GM18873 (cell line): ENCODE data around the gene ARMC8.

Source experiments
- ATAC-seq: cut with Tn5 transposase; IDR thresholded peaks from one replicate; pipeline ENCODE4 v1.9.1; 2021; ENCODE audit warnings: mild to moderate bottlenecking, moderate library complexity, moderate number of reproducible peaks; ENCODE audit not compliant: unreplicated experiment, low FRiP score

ARMC8 gene

DNA sequence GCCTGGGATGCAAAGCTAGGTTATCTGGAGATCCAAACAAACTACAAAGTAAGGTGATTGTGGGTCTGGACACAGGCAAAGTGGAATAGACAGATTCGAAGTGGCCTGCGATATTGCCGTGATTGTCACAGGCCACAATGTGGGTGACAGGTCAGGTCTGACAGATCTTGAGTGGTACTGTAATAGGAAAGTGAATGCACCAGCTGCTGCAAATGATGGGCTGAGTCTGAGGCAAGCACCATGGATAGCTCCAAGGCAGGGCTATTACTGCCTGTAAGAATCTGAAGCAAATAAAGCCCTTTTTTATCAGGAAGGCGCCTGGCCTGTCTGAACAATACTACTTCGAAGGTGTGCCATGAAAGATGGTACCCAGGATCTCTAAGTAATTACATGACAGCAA lies 10.0 kb downstream of the ARMC8 start:
- no peak for ATAC-seq

- no peak for ATAC-seq
These were observed 10.4 kb downstream of the ARMC8 start for GRCh38 chr3:138197524-138197923.

- no peak for ATAC-seq
These were observed 12.8 kb downstream of the ARMC8 start for GRCh38 chr3:138199851-138200250.

- no peak for ATAC-seq
These were observed 13.3 kb downstream of the ARMC8 start for GRCh38 chr3:138200424-138200823.

GRCh38 chr3:138202945-138203701 lies 16.0 kb downstream of the ARMC8 start:
- no peak for ATAC-seq

GRCh38 chr3:138203938-138204337 lies 16.8 kb downstream of the ARMC8 start:
- ATAC-seq: no peak

DNA sequence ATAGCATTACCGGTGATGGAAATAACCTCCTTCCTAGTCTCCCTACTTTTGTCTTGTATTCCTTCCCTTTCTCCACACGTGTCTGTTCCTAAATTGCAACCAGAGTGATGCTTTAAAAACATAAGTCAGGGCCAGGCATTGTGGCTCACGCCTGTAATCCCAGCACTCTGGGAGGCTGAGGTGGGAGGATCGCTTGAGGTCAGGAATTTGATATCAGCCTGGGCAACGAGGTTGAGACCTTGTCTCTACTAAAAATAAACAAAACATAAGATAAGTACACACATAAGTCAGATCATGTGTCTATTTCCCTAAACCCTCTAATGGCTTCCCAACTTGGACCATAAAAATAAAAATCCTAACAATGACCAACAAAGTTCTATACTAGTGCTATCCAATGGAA lies 18.4 kb downstream of the ARMC8 start:
- no peak for ATAC-seq

GRCh38 chr3:138206196-138206595 lies 19.1 kb downstream of the ARMC8 start:
- no peak for ATAC-seq

DNA sequence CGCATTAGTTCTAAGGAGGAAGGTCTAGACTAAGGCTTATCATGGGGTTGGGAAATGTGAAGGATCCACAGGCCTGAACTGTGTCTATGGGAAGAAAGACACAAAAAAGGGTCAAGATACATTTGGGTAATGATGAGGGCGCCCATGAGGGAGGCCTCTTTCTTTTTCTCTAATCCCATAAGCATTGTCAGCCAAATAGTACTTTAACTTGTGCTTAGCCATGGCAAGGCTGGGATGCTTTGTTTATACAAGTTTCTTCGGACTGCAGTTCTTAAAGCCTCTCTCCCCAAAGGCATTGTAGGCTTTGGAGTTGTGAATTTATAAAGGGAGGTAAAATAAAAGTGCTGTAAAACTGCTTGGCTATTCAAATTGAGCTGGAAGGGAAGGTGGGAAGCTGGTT lies 23.4 kb downstream of the ARMC8 start:
- no peak for ATAC-seq

DNA sequence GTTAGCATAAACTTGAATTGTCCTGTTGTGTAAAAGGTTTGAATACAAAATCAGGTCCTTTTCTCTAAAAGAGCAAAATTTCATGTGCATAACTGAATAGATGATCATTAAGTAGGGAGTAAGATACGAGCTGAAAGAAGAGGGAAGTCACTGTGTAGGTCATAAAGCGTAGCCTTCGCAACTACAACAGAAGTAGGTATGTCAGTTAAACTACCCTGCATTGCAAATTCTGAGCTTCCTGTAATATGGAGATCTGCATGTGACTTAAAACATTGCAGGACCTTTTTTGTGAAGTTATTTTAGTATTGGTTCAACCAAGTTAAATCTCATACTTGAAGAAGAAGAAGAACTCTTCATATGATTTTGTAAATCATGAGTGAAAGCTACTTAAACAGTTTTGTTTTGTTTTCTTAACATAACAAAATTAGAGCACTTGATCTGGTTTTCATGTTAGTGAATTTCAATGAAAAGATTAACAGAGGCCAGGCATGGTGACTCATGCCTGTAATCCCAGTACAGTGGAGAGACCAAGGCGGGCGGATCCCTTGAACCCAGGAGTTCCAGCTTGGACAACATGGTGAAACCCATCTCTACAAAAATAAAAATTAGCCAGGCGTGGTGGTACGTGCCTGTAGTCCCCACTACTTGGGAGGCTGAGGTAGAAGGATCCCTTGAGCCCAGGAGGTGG lies 26.4 kb downstream of the ARMC8 start:
- ATAC-seq: no peak

DNA sequence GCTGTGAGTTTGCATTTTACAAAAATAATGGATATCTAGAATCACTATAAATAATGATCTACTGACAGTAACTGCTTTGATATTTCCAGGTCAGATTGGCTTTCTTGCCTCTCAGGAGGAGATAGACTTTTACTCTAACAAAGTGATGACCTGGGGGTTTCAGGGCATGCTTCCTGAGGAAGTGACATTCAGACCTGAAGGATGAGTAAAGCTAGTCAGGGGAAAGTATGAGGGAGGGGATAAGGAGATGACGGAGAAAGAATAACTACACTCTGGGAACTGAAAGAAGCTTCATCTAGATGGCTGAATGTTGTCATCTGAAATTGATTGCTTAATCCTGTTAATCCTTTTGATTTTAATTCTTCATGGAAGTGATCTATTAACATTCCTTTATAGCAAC lies 32.2 kb downstream of the ARMC8 start:
- no peak for ATAC-seq

DNA sequence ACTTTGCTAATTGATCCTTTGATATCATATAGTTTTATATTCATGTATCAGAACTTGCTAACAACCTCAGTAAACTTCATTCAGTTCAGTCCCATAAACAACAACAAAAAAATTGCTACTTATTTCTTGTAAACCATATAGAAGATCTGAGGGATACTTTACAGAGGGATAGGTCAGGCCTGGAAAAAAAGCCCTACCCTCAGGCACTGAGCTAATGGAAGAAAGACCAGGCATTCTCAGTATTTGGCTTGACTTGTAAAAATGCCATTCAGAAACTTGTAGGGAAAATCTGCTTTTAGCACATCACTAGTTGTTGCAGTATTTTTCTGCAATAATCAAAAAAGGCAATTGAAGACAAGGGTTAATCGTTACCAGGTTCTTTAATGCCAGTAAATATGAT lies 33.1 kb downstream of the ARMC8 start:
- no peak for ATAC-seq

DNA sequence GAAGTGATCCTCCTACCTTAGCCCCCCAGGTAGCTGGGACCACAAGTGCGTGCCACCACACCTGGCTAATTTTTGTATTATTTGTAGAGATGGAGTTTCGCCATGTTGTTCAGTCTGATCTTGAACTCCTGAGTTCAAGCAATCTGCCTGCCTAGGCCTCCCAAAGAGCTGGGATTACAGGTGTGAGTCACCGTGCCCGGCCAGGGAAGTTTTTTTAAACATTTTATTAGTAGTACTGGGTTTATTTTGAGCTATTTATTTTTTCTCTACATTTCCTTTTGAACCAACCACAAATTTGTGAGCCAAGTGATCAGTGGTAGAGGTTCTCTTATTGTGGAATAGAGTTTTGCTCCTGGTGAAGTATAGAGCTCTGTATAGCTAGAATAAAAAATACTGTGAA lies 33.7 kb downstream of the ARMC8 start:
- ATAC-seq: no peak

DNA sequence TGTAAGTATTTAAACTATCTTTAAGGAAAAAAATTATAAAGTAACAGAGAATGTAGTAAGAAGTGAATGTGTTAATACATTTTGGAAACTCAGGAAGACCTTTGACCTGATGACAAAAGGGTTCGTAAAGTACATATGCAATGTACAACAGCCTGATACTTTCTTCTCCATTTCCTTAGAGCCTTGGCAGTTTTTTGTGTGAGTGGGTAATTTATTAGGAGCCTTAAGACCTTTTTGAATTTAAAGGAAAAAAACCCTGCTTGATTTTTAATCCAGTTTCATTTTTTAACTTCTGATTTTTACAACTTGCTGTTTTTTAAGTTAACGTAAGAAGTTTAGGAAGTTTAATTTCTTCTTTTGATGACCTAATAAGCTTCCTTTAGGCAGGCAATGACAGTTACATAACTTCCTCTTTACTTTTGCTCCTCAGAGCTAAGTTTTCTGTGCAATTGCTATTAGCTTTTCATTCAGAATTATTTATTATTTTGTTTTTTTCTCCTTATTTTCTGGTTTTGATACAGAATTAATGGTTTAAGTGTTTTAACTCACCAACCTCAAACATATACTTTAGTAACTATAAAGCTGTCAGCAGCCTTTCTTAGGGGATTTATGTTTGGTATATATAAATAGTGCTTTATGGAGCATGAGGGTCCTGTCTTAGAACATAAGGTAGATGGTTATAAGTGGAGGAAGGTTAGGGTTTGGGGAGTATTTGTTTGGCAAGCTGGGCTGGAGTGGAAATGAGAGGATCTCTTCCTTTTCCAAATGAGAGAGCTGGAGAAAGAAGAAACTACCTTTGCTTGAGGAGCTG lies 35.2 kb downstream of the ARMC8 start:
- no peak for ATAC-seq

- no peak for ATAC-seq
These were observed 35.8 kb downstream of the ARMC8 start for GRCh38 chr3:138222942-138223287.

DNA sequence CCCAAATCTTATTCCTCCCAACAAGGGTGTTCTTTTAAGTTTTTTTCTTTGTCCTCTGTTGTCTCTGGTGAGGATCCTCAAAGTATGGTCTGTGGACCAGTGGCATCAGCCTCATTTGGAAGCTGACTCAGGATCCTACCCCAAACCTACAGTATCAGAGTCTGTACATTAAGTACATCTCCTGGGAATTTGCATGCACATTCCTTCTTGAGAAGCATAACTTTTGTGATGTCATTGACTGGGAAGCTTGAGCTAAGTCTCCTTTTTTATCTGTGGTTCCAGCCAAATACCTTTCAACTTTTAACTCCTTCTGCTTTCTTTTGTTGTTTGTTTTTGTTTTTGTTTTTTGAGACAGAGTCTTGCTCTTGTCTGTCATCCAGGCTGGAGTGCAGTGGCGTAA lies 40.5 kb downstream of the ARMC8 start:
- no peak for ATAC-seq

- no peak for ATAC-seq
These were observed 43.4 kb downstream of the ARMC8 start for GRCh38 chr3:138230525-138230924.

- ATAC-seq: no peak
These were observed 45.7 kb downstream of the ARMC8 start for GRCh38 chr3:138232705-138233364.

GRCh38 chr3:138234401-138235179 lies 47.5 kb downstream of the ARMC8 start:
- ATAC-seq: no peak

DNA sequence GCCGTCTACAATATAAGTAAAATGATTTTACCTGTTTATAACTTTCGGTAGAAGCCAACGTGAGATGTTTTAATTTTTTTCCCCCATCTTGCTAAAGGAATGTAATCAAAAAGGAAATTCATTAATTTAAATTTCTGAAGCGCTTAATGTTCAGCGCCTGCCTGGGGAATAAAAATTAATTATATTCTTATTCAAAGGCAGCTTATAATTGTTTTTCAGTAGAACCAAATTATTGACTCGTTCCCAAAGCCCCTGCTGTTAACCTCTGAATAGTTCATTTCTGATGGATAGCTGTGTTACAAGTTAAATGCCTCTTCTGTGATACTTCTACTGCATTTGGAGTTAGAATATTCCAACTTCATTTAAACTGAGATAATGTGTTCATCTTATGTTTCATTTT lies 51.6 kb downstream of the ARMC8 start:
- no peak for ATAC-seq
